ENCODE data around the gene ZNF23.

DNA sequence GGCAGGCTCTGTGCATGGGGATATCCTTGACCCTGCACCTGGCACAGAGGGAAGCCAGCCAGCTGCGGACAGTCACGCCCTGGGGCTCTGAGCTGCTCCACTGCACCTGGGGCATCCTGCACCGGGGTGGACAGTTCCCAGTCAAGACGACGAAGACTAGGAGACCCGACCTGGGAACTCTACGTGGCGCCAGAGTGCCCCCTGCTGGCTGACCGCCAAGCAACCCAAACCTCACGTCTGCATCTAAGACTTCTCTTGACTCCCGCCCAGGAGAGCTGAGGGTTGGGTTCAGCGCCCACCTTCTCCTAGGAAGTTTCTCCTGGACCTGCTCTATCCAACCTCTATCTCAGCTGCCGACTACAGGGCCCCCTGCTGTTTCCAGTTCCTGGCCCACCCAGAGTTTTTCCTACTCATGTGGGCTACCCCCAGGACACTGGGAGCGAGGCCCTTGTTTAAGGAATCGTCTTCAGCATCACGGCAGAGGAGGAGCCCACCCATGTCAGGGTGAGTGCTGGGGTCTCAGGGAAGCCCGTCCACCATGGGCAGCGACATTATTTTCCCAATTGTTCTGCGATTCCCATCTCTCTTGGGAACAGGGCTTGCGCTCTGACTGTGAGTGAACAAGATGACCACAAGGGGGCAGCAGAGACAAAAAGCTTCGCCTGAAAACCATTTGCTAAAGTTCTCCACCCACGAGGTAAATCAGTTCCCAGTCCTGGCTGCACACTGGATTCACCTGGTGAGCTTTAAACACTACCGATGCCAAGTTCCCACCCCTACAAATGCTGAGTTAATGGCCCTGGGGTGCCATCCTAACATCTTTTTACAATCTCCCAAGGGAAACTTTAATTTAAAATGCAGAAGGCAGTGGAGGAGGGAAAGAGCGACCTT, 49.5 kb downstream of the ZNF23 start:
- TF ChIP-seq, protein P1, sequence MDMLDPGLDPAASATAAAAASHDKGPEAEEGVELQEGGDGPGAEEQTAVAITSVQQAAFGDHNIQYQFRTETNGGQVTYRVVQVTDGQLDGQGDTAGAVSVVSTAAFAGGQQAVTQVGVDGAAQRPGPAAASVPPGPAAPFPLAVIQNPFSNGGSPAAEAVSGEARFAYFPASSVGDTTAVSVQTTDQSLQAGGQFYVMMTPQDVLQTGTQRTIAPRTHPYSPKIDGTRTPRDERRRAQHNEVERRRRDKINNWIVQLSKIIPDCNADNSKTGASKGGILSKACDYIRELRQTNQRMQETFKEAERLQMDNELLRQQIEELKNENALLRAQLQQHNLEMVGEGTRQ (CRISPR knock-in tag; IDR thresholded peaks at IDR 0.05) = no peak
- peak; percentile 87 for TF ChIP-seq CTCF (IDR thresholded peaks at IDR 0.05)
- no peak for TF ChIP-seq SMAD3 (CRISPR knock-in tag; IDR thresholded peaks at IDR 0.05; ENCODE audit: borderline replicate concordance)
- TF ChIP-seq NR1H2 (CRISPR knock-in tag; IDR thresholded peaks at IDR 0.05) = no peak
- TF ChIP-seq, protein P2, sequence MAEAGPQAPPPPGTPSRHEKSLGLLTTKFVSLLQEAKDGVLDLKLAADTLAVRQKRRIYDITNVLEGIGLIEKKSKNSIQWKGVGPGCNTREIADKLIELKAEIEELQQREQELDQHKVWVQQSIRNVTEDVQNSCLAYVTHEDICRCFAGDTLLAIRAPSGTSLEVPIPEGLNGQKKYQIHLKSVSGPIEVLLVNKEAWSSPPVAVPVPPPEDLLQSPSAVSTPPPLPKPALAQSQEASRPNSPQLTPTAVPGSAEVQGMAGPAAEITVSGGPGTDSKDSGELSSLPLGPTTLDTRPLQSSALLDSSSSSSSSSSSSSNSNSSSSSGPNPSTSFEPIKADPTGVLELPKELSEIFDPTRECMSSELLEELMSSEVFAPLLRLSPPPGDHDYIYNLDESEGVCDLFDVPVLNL (CRISPR knock-in tag; IDR thresholded peaks at IDR 0.05; ENCODE audit: borderline replicate concordance, low read depth) = no peak
- TF ChIP-seq CREB1 (CRISPR knock-in tag; IDR thresholded peaks at IDR 0.05) = no peak
- TF ChIP-seq, protein P3, sequence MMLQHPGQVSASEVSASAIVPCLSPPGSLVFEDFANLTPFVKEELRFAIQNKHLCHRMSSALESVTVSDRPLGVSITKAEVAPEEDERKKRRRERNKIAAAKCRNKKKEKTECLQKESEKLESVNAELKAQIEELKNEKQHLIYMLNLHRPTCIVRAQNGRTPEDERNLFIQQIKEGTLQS (CRISPR knock-in tag; conservative IDR thresholded peaks at IDR 0.05) = no peak
- TF ChIP-seq, protein P4, sequence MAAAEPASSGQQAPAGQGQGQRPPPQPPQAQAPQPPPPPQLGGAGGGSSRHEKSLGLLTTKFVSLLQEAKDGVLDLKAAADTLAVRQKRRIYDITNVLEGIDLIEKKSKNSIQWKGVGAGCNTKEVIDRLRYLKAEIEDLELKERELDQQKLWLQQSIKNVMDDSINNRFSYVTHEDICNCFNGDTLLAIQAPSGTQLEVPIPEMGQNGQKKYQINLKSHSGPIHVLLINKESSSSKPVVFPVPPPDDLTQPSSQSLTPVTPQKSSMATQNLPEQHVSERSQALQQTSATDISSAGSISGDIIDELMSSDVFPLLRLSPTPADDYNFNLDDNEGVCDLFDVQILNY (CRISPR knock-in tag; IDR thresholded peaks at IDR 0.05) = no peak
- TF ChIP-seq ARID4B (CRISPR knock-in tag; IDR thresholded peaks at IDR 0.05; ENCODE audit: borderline replicate concordance) = no peak
